HCT116 (cell line): ENCODE measurements around the gene SPAG6. TPM values are rescaled to one million over a fixed set of nuclear protein-coding genes. Genes with fewer than 3 reads are reported as not detected.

Source experiments
- ATAC-seq: fragments of 200-7000 bp; cut with Tn5 transposase; 2 replicates; pipeline ENCODE4 v1.9.1; 2020; ENCODE audit warnings: mild to moderate bottlenecking, moderate library complexity
- BruUV-seq: library from RNA; stranded (reverse); fragments of 400-500 nt; replicated peaks from 2 replicates; lab custom pipeline; 2021; lab: Mats Ljungman, UMichigan
- CTCF ChIA-PET: fragments of 300-600 bp; sonication (Branson Sonifier 250); formaldehyde crosslinking; loops from one replicate; lab custom pipeline; 2021; ENCODE audit warnings: antibody characterized with exemption; lab: Charles Lee
- POLR2A ChIA-PET: fragments of 300-600, 350-600 bp; sonication (Branson Sonifier 250); formaldehyde crosslinking; loops from one replicate; lab custom pipeline; 2021; ENCODE audit warnings: antibody characterized with exemption; lab: Charles Lee
- RAD21 ChIA-PET, 2 experiments: fragments of 300-600 bp; sonication (Branson Sonifier 250); formaldehyde crosslinking; loops; one replicate each; lab custom pipeline; 2023; ENCODE audit warnings: low total read pairs in 2 of 2; ENCODE audit not compliant: uncharacterized antibody in 2 of 2, unreplicated experiment in 2 of 2, low non-redundant PET in 1 of 2; lab: Charles Lee
- DNase-seq: peaks from one replicate; pipeline ENCODE4 v3.0.0-alpha.2; 2010; ENCODE audit warnings: low read depth, low spot score
- H2AFZ ChIP-seq: fragments of 200-600 bp; shearing (Covaris generic), sonication (generic); 2 replicates; pipeline ENCODE4 v1.6.1; 2017; ENCODE audit warnings: low read depth, mixed run types, mixed read lengths, antibody characterized with exemption, low read length; ENCODE audit not compliant: poor library complexity, severe bottlenecking
- H3K27ac ChIP-seq: 2 replicates; pipeline ENCODE4 v1.5.1; 2012; ENCODE audit warnings: low read depth, low read length
- H3K27me3 ChIP-seq: fragments of 200-600 bp; sonication (generic); 2 replicates; pipeline ENCODE4 v1.6.1; 2016; ENCODE audit warnings: mixed run types, low read length, mixed read lengths; ENCODE audit not compliant: insufficient read depth
- H3K36me3 ChIP-seq, 2 experiments: fragments of 200-500 bp in 1 of 2; fragments of 200-600 bp in 1 of 2; sonication (Bioruptor generic) in 1 of 2; sonication (generic) in 1 of 2; 2 replicates each; pipeline versions ENCODE4 v1.5.1 to v1.6.1; 2014 to 2016; ENCODE audit warnings: low read length in 2 of 2, inconsistent platforms in 1 of 2, mixed read lengths in 1 of 2, mixed run types in 1 of 2; ENCODE audit not compliant: insufficient read depth in 2 of 2, control insufficient read depth in 1 of 2
- H3K4me1 ChIP-seq, 2 experiments: fragments of 200-600 bp in 1 of 2; sonication (generic) in 1 of 2; 2 replicates each; pipeline versions ENCODE4 v1.5.1 to v1.6.1; 2012 to 2017; ENCODE audit warnings: low read length in 2 of 2, inconsistent platforms in 1 of 2, mild to moderate bottlenecking in 1 of 2, mixed read lengths in 1 of 2, mixed run types in 1 of 2, moderate library complexity in 1 of 2; ENCODE audit not compliant: insufficient read depth in 2 of 2, control insufficient read depth in 1 of 2
- H3K4me2 ChIP-seq: fragments of 200-600 bp; sonication (generic); 2 replicates; pipeline ENCODE4 v1.6.1; 2017; ENCODE audit warnings: mixed run types, low read length, mixed read lengths
- H3K4me3 ChIP-seq, 2 experiments: fragments of 200-600 bp in 1 of 2; sonication (generic) in 1 of 2; replicated peaks in 1 of 2; 2 replicates each; pipeline ENCODE4 v1.5.1; 2011 to 2016; ENCODE audit warnings: low read length in 2 of 2, control low read depth in 1 of 2, low read depth in 1 of 2, mild to moderate bottlenecking in 1 of 2, mixed read lengths in 1 of 2, mixed run types in 1 of 2
- H3K79me2 ChIP-seq: fragments of 200-600 bp; sonication (generic); 2 replicates; pipeline ENCODE4 v1.6.1; 2017; ENCODE audit warnings: mild to moderate bottlenecking, mixed run types, low read length, moderate library complexity, mixed read lengths; ENCODE audit not compliant: insufficient read depth
- H3K9ac ChIP-seq: fragments of 200-600 bp; sonication (generic); 2 replicates; pipeline ENCODE4 v1.6.1; 2016; ENCODE audit warnings: low read length, mixed read lengths
- H3K9me2 ChIP-seq: fragments of 200-600 bp; sonication (generic), shearing (Covaris generic); 2 replicates; pipeline ENCODE4 v1.6.1; 2017; ENCODE audit warnings: mixed run types, mild to moderate bottlenecking, moderate library complexity; ENCODE audit not compliant: insufficient read depth
- H3K9me3 ChIP-seq, 2 experiments: fragments of 200-500 bp in 1 of 2; fragments of 200-600 bp in 1 of 2; sonication (Bioruptor generic) in 1 of 2; sonication (generic) in 1 of 2; 2 replicates each; pipeline ENCODE4 v1.6.1; 2014 to 2017; ENCODE audit warnings: low read length in 2 of 2, mixed read lengths in 2 of 2, inconsistent platforms in 1 of 2, low read depth in 1 of 2, mild to moderate bottlenecking in 1 of 2, mixed run types in 1 of 2, moderate library complexity in 1 of 2; ENCODE audit not compliant: control insufficient read depth in 1 of 2, insufficient read depth in 1 of 2
- H4K20me1 ChIP-seq: fragments of 200-600 bp; sonication (generic), shearing (Covaris generic); 2 replicates; pipeline ENCODE4 v1.6.1; 2017; ENCODE audit warnings: mixed run types, mild to moderate bottlenecking, moderate library complexity; ENCODE audit not compliant: insufficient read depth
- CBX3 ChIP-seq: IDR thresholded peaks from 2 replicates; pipeline ENCODE4 v1.6.1; 2012; ENCODE audit warnings: low read depth
- CEBPB ChIP-seq: IDR thresholded peaks from 2 replicates; pipeline ENCODE4 v1.6.1; 2012; ENCODE audit warnings: low read depth
- EGR1 ChIP-seq: IDR thresholded peaks from 2 replicates; pipeline ENCODE4 v1.6.1; 2012; ENCODE audit warnings: low read depth
- ELF1 ChIP-seq: IDR thresholded peaks from 2 replicates; pipeline ENCODE4 v1.6.1; 2012; ENCODE audit warnings: low read depth, borderline replicate concordance
- EZH2phosphoT487 ChIP-seq: fragments of 200-600 bp; IDR thresholded peaks from 2 replicates; pipeline ENCODE4 v1.6.1; 2018; ENCODE audit warnings: antibody characterized with exemption, borderline replicate concordance
- FOSL1 ChIP-seq: IDR thresholded peaks from 2 replicates; pipeline ENCODE4 v1.6.1; 2012; ENCODE audit warnings: low read depth
- POLR2AphosphoS5 ChIP-seq: IDR thresholded peaks from 2 replicates; pipeline ENCODE4 v1.6.1; 2011; ENCODE audit warnings: mild to moderate bottlenecking, low read depth, low read length, moderate library complexity
- RAD21 ChIP-seq: IDR thresholded peaks from 2 replicates; pipeline ENCODE4 v1.6.1; 2012; ENCODE audit warnings: low read depth, mild to moderate bottlenecking
- SP1 ChIP-seq: IDR thresholded peaks from 2 replicates; pipeline ENCODE4 v1.6.1; 2012; ENCODE audit warnings: low read depth
- SRF ChIP-seq: IDR thresholded peaks from 2 replicates; pipeline ENCODE4 v1.6.1; 2012; ENCODE audit warnings: low read depth
- TCF7L2 ChIP-seq: IDR thresholded peaks from 2 replicates; pipeline ENCODE4 v1.7.0; 2011; ENCODE audit warnings: borderline replicate concordance, inconsistent platforms; ENCODE audit not compliant: insufficient read depth, insufficient read length; ENCODE audit errors: extremely low read depth
- YY1 ChIP-seq: IDR thresholded peaks from 2 replicates; pipeline ENCODE4 v1.6.1; 2011; ENCODE audit warnings: low read length, low read depth, moderate library complexity, mild to moderate bottlenecking; ENCODE audit not compliant: insufficient replicate concordance; ENCODE audit errors: extremely low read depth
- ZBTB33 ChIP-seq: IDR thresholded peaks from 2 replicates; pipeline ENCODE4 v1.6.1; 2011; ENCODE audit warnings: mild to moderate bottlenecking, low read length, moderate library complexity; ENCODE audit not compliant: insufficient replicate concordance; ENCODE audit errors: extremely low read depth
- ZFX ChIP-seq: fragments of 450-650 bp; IDR thresholded peaks from 2 replicates; pipeline ENCODE4 v1.6.1; 2017
- ZNF274 ChIP-seq: fragments of 200-500 bp; sonication (Bioruptor generic); IDR thresholded peaks from 2 replicates; pipeline ENCODE4 v1.6.1; 2014; ENCODE audit warnings: mild to moderate bottlenecking, low read depth, low read length, inconsistent platforms
- intact Hi-C: fragments of 100-400 bp; cut with micrococcal nuclease; formaldehyde crosslinking; loops from 2 replicates; pipeline ENCODE4 v1.10.0; 2022
- total RNA-seq: library from RNA; stranded (reverse); gene quantifications from one replicate; pipeline ENCODE4 v1.2.1, GENCODE V29; 2021; ENCODE audit not compliant: unreplicated experiment
- TF ChIP-seq, protein P1 (sequence below), 3 experiments: fragments of 200-600 bp in 1 of 3; sonication (generic) in 1 of 3; IDR thresholded peaks in 2 of 3; conservative IDR thresholded peaks in 1 of 3; 2 replicates each; pipeline ENCODE4 v1.5.1; 2012 to 2017; ENCODE audit warnings: low read depth in 2 of 3, low read length in 2 of 3, antibody characterized with exemption in 1 of 3, borderline replicate concordance in 1 of 3, control low read depth in 1 of 3, mild to moderate bottlenecking in 1 of 3, mixed read lengths in 1 of 3, mixed run types in 1 of 3, moderate library complexity in 1 of 3; ENCODE audit not compliant: insufficient read depth in 1 of 3
- TF ChIP-seq, protein P2 (sequence below): IDR thresholded peaks from 2 replicates; pipeline ENCODE4 v1.6.1; 2012; ENCODE audit warnings: low read depth
- TF ChIP-seq, protein P3 (sequence below): IDR thresholded peaks from 2 replicates; pipeline ENCODE4 v1.6.1; 2012

SPAG6 gene
- total RNA-seq, 1 experiment from 2014 or later = not detected

DNA sequence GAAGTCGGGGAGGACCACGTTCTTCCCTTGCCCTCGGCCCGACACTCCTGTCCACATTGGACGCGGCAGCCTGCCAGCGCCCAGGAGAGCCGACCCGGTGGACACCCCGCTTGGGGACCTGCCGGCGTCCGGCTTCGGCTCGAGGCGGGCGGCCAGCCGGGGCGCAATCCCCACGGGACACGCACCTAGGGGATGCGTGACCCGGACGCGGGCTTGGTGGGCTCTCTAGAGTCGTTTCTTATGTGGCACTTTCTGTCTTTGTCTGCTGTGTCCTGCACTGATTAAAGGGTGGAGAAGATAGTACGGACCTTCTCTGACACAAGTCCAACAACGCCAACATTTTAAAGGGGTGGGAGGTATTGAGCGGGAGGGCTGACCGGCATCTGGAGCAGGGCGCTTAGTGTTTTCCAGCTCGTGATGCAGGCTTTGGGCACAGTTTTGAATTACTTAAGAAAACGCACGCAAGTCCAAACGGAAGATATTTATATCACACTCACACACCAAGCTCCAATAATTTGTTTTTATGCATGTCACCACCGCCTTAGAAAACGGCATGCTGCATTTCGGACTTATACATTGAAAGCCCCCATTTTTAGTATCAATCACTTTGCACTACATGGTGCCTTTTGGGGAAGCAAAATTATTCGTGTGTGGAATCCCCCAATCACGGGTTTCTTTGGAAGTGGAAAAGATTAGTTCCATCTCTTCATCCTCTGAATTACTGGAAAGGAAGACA, 3.9 kb upstream of the SPAG6 start:
- no peak for DNase-seq
- TF ChIP-seq, protein P1, sequence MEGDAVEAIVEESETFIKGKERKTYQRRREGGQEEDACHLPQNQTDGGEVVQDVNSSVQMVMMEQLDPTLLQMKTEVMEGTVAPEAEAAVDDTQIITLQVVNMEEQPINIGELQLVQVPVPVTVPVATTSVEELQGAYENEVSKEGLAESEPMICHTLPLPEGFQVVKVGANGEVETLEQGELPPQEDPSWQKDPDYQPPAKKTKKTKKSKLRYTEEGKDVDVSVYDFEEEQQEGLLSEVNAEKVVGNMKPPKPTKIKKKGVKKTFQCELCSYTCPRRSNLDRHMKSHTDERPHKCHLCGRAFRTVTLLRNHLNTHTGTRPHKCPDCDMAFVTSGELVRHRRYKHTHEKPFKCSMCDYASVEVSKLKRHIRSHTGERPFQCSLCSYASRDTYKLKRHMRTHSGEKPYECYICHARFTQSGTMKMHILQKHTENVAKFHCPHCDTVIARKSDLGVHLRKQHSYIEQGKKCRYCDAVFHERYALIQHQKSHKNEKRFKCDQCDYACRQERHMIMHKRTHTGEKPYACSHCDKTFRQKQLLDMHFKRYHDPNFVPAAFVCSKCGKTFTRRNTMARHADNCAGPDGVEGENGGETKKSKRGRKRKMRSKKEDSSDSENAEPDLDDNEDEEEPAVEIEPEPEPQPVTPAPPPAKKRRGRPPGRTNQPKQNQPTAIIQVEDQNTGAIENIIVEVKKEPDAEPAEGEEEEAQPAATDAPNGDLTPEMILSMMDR (IDR thresholded peaks at IDR 0.05 in 2 of 3, conservative IDR thresholded peaks at IDR 0.05 in 1 of 3; ENCODE audit: borderline replicate concordance in 1 of 3, insufficient read depth in 1 of 3, low read depth in 2 of 3, low read length in 2 of 3) = no peak
- no peak for TF ChIP-seq ZNF274
- no peak for TF ChIP-seq POLR2AphosphoS5
- TF ChIP-seq TCF7L2 = no peak
- no peak for TF ChIP-seq FOSL1
- no peak for TF ChIP-seq SRF
- no peak for TF ChIP-seq ELF1
- TF ChIP-seq, protein P2, sequence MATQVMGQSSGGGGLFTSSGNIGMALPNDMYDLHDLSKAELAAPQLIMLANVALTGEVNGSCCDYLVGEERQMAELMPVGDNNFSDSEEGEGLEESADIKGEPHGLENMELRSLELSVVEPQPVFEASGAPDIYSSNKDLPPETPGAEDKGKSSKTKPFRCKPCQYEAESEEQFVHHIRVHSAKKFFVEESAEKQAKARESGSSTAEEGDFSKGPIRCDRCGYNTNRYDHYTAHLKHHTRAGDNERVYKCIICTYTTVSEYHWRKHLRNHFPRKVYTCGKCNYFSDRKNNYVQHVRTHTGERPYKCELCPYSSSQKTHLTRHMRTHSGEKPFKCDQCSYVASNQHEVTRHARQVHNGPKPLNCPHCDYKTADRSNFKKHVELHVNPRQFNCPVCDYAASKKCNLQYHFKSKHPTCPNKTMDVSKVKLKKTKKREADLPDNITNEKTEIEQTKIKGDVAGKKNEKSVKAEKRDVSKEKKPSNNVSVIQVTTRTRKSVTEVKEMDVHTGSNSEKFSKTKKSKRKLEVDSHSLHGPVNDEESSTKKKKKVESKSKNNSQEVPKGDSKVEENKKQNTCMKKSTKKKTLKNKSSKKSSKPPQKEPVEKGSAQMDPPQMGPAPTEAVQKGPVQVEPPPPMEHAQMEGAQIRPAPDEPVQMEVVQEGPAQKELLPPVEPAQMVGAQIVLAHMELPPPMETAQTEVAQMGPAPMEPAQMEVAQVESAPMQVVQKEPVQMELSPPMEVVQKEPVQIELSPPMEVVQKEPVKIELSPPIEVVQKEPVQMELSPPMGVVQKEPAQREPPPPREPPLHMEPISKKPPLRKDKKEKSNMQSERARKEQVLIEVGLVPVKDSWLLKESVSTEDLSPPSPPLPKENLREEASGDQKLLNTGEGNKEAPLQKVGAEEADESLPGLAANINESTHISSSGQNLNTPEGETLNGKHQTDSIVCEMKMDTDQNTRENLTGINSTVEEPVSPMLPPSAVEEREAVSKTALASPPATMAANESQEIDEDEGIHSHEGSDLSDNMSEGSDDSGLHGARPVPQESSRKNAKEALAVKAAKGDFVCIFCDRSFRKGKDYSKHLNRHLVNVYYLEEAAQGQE = no peak
- no peak for TF ChIP-seq ZFX
- TF ChIP-seq ZBTB33 = no peak
- no peak for TF ChIP-seq CEBPB
- no peak for TF ChIP-seq RAD21
- TF ChIP-seq SP1 = no peak
- TF ChIP-seq EGR1 = no peak
- no peak for TF ChIP-seq YY1
- TF ChIP-seq, protein P3, sequence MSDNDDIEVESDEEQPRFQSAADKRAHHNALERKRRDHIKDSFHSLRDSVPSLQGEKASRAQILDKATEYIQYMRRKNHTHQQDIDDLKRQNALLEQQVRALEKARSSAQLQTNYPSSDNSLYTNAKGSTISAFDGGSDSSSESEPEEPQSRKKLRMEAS = no peak
- no peak for TF ChIP-seq CBX3
- TF ChIP-seq EZH2phosphoT487 = no peak
- intact Hi-C loops = no loop called here
- ATAC-seq = peak; percentile 50
- peak overlapping the region; percentile 89 for H3K27ac ChIP-seq
- peak overlapping the region; percentile 72 for H3K9ac ChIP-seq
- H3K36me3 ChIP-seq = no peaks in the 10 kb centered on the region
- H3K9me2 ChIP-seq = no peaks in the 10 kb centered on the region
- POLR2A ChIA-PET = interaction anchor here (1.6 to 1.7 kb wide), 2 partner anchors 9 to 96 kb away, joined by 4 read pairs; no protein-coding TSS in a partner anchor
- H3K4me3 ChIP-seq = peak overlapping the region; percentile 57 to 67
- H3K9me3 ChIP-seq = no peaks in the 10 kb centered on the region
- TSS peak; percentile 79 for BruUV-seq
- no peaks in the 10 kb centered on the region for H4K20me1 ChIP-seq
- peaks cover 11% of the 10 kb centered on the region; the same call in 1 of the 2 replicates for H3K27me3 ChIP-seq
- no peak overlapping the region for H2AFZ ChIP-seq
- H3K79me2 ChIP-seq = no peaks in the 10 kb centered on the region
- RAD21 ChIA-PET = no interaction called here
- peaks cover 3 to 16% of the 10 kb centered on the region in 2 experiments; a peak in 2 of 4 replicates for H3K4me1 ChIP-seq
- CTCF ChIA-PET = interaction anchor here (1.0 kb wide), 1 partner anchor 647 kb away, joined by 3 read pairs; no protein-coding TSS in a partner anchor
- H3K4me2 ChIP-seq = peak overlapping the region; percentile 94
